Thoracic aorta (tissue), 2 donors: ENCODE results near the gene TRMT6. TPM values are rescaled to one million over a fixed set of nuclear protein-coding genes. Genes with fewer than 3 reads are reported as not detected.

Source experiments
- ATAC-seq: fragments of 150-250 bp; one replicate; pipeline ENCODE4 v1.8.0; 2017; ENCODE audit warnings: low read depth; ENCODE audit not compliant: insufficient number of reproducible peaks, low FRiP score
- DNase-seq: peaks from one replicate; pipeline ENCODE4 v3.0.0-alpha.2; 2020; ENCODE audit warnings: low spot score
- H3K27ac ChIP-seq, 2 donors: fragments of 200-600 bp; sonication (generic); 1 replicate in 1 of 2; 2 replicates in 1 of 2; pipeline ENCODE4 v1.5.1; 2016; ENCODE audit warnings: mild to moderate bottlenecking in 2 of 2, moderate library complexity in 2 of 2
- H3K27me3 ChIP-seq: fragments of 200-600 bp; sonication (generic); replicated peaks from 2 replicates; pipeline ENCODE4 v1.6.0; 2016; ENCODE audit warnings: mild to moderate bottlenecking; ENCODE audit not compliant: insufficient read depth
- H3K36me3 ChIP-seq: fragments of 200-600 bp; sonication (generic); one replicate; pipeline ENCODE4 v1.5.1; 2016
- H3K4me1 ChIP-seq, 2 donors: fragments of 200-600 bp; sonication (generic); 1 replicate in 1 of 2; 2 replicates in 1 of 2; pipeline versions ENCODE4 v1.5.1 to v1.6.0; 2016; ENCODE audit warnings: low read depth in 2 of 2, mild to moderate bottlenecking in 1 of 2; ENCODE audit not compliant: control insufficient read depth in 1 of 2
- H3K4me3 ChIP-seq: fragments of 200-600 bp; sonication (generic); 2 replicates; pipeline ENCODE4 v1.5.1; 2016; ENCODE audit warnings: mild to moderate bottlenecking
- H3K9me3 ChIP-seq: fragments of 200-600 bp; sonication (generic); 2 replicates; pipeline ENCODE4 v1.5.1; 2016
- total RNA-seq, 2 donors: library from RNA; depleted of rRNA; stranded (reverse); fragments of >200 nt; gene quantifications; one replicate each; pipeline versions ENCODE4 v1.1.0 to v1.2.3, GENCODE V29; 2016
- TF ChIP-seq, protein P1 (sequence below): fragments of 200-600 bp; sonication (generic); IDR thresholded peaks from one replicate; pipeline ENCODE4 v1.5.1; 2019; ENCODE audit warnings: antibody characterized with exemption

Gene TRMT6
- total RNA-seq, 2 donors from 2014 or later, result 5.0 to 10.9 TPM

DNA sequence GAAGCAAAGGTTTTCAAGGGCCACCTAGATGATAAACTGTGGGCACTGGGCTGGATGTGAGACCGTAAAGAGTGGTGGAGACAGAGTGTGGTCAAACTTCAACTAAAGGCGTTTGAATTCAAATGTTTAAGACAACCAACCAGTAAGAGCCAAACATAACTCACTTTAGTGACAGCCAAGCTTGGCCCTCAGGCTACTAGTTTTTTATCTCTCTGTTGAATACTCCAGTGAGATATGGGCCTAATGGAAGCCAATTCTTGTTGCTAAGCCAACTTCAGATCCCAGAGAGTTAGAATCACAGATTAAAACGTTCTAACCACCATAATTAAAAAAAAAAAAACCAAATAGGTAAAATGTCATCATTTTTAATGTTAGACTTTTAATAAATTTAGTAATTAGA, 57.3 kb downstream of the TRMT6 start:
- ATAC-seq, result no peak
- no peaks in the 10 kb centered on the region for H3K9me3 ChIP-seq
- H3K4me3 ChIP-seq, result no peak overlapping the region
- no peaks in the 10 kb centered on the region for H3K36me3 ChIP-seq
- H3K4me1 ChIP-seq, result no peaks in the 10 kb centered on the region
- no peak for DNase-seq
- no peaks in the 10 kb centered on the region for H3K27me3 ChIP-seq
- no peak overlapping the region for H3K27ac ChIP-seq
- TF ChIP-seq, protein P1, sequence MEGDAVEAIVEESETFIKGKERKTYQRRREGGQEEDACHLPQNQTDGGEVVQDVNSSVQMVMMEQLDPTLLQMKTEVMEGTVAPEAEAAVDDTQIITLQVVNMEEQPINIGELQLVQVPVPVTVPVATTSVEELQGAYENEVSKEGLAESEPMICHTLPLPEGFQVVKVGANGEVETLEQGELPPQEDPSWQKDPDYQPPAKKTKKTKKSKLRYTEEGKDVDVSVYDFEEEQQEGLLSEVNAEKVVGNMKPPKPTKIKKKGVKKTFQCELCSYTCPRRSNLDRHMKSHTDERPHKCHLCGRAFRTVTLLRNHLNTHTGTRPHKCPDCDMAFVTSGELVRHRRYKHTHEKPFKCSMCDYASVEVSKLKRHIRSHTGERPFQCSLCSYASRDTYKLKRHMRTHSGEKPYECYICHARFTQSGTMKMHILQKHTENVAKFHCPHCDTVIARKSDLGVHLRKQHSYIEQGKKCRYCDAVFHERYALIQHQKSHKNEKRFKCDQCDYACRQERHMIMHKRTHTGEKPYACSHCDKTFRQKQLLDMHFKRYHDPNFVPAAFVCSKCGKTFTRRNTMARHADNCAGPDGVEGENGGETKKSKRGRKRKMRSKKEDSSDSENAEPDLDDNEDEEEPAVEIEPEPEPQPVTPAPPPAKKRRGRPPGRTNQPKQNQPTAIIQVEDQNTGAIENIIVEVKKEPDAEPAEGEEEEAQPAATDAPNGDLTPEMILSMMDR, result no peak

GRCh38 chr20:5890773-5891441, 59.4 kb downstream of the TRMT6 start:
- H3K9me3 ChIP-seq, result no peaks in the 10 kb centered on the region
- no peaks in the 10 kb centered on the region for H3K36me3 ChIP-seq
- H3K27ac ChIP-seq, result no peak overlapping the region
- DNase-seq (no peak), ATAC-seq (no peak)
- no peaks in the 10 kb centered on the region for H3K4me1 ChIP-seq
- no peaks in the 10 kb centered on the region for H3K27me3 ChIP-seq
- no peak overlapping the region for H3K4me3 ChIP-seq
- TF ChIP-seq, protein P1, result no peak

GRCh38 chr20:5888041-5888440, 62.3 kb downstream of the TRMT6 start:
- TF ChIP-seq, protein P1, result no peak
- DNase-seq, result no peak
- Histone ChIP-seq H3K9me3 (no peaks in the 10 kb centered on the region), H3K36me3 (no peaks in the 10 kb centered on the region), H3K27ac (no peak overlapping the region), H3K27me3 (no peaks in the 10 kb centered on the region), H3K4me1 (no peaks in the 10 kb centered on the region), H3K4me3 (no peak overlapping the region)
- ATAC-seq, result no peak

GRCh38 chr20:5887386-5887785, 62.9 kb downstream of the TRMT6 start:
- DNase-seq, result no peak
- H3K9me3 ChIP-seq, result no peaks in the 10 kb centered on the region
- no peaks in the 10 kb centered on the region for H3K27me3 ChIP-seq
- ATAC-seq, result no peak
- TF ChIP-seq, protein P1, result no peak
- H3K4me3 ChIP-seq, result no peak overlapping the region
- no peaks in the 10 kb centered on the region for H3K4me1 ChIP-seq
- no peaks in the 10 kb centered on the region for H3K36me3 ChIP-seq
- no peak overlapping the region for H3K27ac ChIP-seq

Other genes starting within 250 kb of the TRMT6 start
- 1 to 10 TPM; 4.6 to 5.3 TPM for gene SHLD1, start 200.1 kb downstream of the TRMT6 start, total RNA-seq
- gene CHGB, start 39.0 kb downstream of the TRMT6 start, total RNA-seq, result not detected
- 1 to 10 TPM; 3.8 to 5.1 TPM for gene MCM8, start 119 bp upstream of the TRMT6 start, total RNA-seq
- gene CRLS1, start 55.6 kb upstream of the TRMT6 start, total RNA-seq, result 10 to 100 TPM; 29.4 to 38.6 TPM
- under 1 TPM in 1 of 2 donors, not detected in 1; 0.27 TPM for gene LRRN4, start 103.5 kb upstream of the TRMT6 start, total RNA-seq
- gene FERMT1, start 172.5 kb upstream of the TRMT6 start, total RNA-seq, result under 1 TPM in 1 of 2 donors, not detected in 1; 0.21 TPM